ENCODE data around the gene SCYGR8.

- no peak for TF ChIP-seq CTCF (IDR thresholded peaks at IDR 0.05)
- no peak for TF ChIP-seq USF1 (IDR thresholded peaks at IDR 0.05; ENCODE audit: borderline replicate concordance, low read depth)
- TF ChIP-seq TCF12 (IDR thresholded peaks at IDR 0.05), result no peak
- no peak for TF ChIP-seq FOXM1 (IDR thresholded peaks at IDR 0.05; ENCODE audit: low read depth)
- TF ChIP-seq NRF1 (IDR thresholded peaks at IDR 0.05; ENCODE audit: low read depth, low read length), result no peak
- TF ChIP-seq RAD21 (IDR thresholded peaks at IDR 0.05; ENCODE audit: low read length), result no peak
- TF ChIP-seq MEF2A (IDR thresholded peaks at IDR 0.05; ENCODE audit: borderline replicate concordance, low read depth), result no peak
- no peak for TF ChIP-seq RFX5 (IDR thresholded peaks at IDR 0.05; ENCODE audit: low read length)
- no peak for TF ChIP-seq TAF1 (IDR thresholded peaks at IDR 0.05; ENCODE audit: borderline replicate concordance, low read depth, low read length)
- TF ChIP-seq EP300 (IDR thresholded peaks at IDR 0.05; ENCODE audit: borderline replicate concordance in 1 of 2, low read depth in 1 of 2, low read length in 1 of 2), result no peak
Measured at GRCh38 chr2:227772932-227773331, 27.2 kb downstream of the SCYGR8 start.
